Measurements from ENCODE around the gene MYO18B.

DNA sequence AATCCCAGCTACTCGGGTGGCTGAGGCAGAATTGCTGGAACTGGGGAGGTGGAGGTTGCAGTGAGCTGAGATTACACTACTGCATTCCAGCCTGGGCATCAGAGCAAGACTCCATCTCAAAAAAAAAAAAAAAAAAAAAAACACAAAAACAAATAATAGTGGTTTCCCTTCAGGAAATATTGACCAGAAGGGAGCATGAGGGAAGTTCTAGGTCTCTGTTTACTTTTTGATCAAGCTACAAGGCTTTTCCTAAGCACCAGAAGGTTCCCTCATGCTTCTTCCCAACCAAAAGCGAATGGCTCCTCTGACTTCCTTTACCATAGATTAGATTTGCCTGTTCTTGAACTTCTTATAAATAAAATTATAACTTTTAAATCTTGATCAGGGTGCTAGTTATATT, 18.3 kb downstream of the MYO18B start:
- no peak for TF ChIP-seq CREB1 (IDR thresholded peaks at IDR 0.05)
- TF ChIP-seq YY1 (IDR thresholded peaks at IDR 0.05; ENCODE audit: low read depth, low read length), result no peak
- no peak for TF ChIP-seq CTCF (IDR thresholded peaks at IDR 0.05; ENCODE audit: control extremely low read depth in 1 of 3, insufficient read depth in 1 of 3, low read depth in 1 of 3, low read length in 3 of 3)
- no peak for TF ChIP-seq USF2 (IDR thresholded peaks at IDR 0.05; ENCODE audit: low read length)
- TF ChIP-seq NRF1 (IDR thresholded peaks at IDR 0.05; ENCODE audit: low read depth, low read length), result no peak
- TF ChIP-seq TBP (IDR thresholded peaks at IDR 0.05; ENCODE audit: low read depth, low read length), result no peak
- TF ChIP-seq CHD2 (IDR thresholded peaks at IDR 0.05; ENCODE audit: low read length), result no peak
- no peak for TF ChIP-seq JUND (IDR thresholded peaks at IDR 0.05; ENCODE audit: low read length)
- no peak for TF ChIP-seq EP300 (IDR thresholded peaks at IDR 0.05; ENCODE audit: borderline replicate concordance in 1 of 2, low read depth in 2 of 2, low read length in 2 of 2)
- TF ChIP-seq MAFK (IDR thresholded peaks at IDR 0.05; ENCODE audit: low read depth, low read length), result no peak
- TF ChIP-seq NANOG (IDR thresholded peaks at IDR 0.05; ENCODE audit: insufficient read depth, low read depth, low read length, poor library complexity, severe bottlenecking), result no peak
